GM19025 (cell line): Measurements from ENCODE around the gene TRPM5.
A peak's percentile ranks its signal among the peaks of the same experiment; 100 is the strongest.

Experiments
- ATAC-seq: cut with Tn5 transposase; IDR thresholded peaks from one replicate; pipeline ENCODE4 v1.9.1; 2021; ENCODE audit warnings: mild to moderate bottlenecking, low read depth, moderate library complexity; ENCODE audit not compliant: unreplicated experiment

The TRPM5 gene

DNA sequence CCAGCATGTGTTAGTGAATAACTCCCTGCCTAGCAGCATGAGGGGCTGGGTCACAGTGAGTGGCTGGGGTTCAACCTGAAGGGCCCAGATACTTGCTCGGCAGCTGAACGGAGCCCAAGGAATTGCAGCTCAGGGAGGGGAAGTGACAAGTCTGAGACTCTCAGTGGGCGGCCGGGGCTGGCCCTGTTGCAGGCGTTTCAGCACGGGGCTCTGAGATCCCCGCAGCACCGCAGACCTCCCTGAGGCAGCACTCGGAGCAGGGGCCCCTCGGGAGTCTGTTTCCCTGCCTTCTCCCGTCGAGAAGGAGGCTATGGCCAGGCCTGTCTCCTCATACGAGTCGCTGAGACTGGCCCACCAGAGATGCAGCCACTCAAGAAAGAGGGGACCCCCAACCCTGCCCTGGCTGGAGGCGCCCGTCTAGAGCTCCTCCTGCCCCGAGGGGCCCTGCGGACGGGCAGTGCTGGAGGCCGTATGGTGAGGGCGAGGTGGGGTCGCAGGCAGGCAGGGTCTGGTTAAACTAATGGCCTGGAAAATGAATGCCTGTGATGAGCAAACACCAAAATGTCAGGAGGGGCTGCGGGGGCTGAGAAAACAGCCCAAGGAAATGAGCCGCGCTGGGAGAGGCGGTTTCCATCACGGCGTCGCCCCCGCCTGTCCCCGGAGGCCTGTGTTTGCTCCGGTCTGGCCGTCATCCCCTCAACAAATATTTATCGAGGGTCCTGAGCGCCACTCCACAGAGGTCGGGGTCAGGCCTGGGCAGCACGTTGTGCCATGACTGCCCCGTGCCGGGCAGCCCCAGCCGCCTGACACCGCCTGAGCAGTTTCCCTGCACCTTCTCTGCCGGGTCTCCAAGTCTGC is 34.5 kb downstream of the TRPM5 start:
- no peak for ATAC-seq

DNA sequence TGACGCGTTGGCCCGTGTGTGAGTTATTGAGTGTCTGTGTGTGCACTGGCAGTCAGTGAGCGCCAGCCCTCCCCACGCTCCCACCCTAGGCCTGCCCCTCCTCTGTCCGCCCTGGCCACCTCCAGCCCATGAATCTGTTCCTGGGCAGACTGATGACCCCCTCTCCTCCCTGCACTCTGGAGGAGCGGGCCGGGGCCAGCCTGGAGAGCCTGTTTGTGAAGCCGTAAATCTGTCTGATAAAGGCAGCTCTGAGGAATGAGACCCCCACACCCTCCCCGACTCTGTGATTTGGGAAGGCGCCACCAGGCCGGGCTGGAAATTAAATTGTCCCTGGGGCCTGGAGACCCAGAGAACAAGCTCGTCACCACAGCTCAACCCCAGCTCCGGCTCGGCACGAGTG is 35.2 kb downstream of the TRPM5 start:
- ATAC-seq: no peak

DNA sequence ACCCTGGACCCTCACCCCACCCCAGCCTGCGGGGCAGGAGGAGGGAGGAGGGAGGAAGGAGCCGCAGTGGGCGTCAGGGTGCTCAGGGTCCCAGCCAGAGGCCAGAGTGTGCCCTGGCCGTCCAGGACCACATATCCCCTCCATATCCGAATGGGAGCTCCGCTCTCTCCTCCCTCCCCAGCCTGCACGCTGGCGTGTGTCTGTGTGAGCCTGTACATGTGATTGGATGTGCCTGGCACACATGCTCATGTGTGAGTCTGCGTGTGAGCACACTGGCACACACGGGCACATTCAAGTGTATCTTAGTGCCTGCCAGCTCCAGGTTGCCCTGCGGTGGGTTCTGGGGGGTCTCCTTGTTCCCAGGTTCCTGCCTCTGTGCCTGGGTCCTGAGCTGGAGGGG is 35.6 kb downstream of the TRPM5 start:
- ATAC-seq: no peak

DNA sequence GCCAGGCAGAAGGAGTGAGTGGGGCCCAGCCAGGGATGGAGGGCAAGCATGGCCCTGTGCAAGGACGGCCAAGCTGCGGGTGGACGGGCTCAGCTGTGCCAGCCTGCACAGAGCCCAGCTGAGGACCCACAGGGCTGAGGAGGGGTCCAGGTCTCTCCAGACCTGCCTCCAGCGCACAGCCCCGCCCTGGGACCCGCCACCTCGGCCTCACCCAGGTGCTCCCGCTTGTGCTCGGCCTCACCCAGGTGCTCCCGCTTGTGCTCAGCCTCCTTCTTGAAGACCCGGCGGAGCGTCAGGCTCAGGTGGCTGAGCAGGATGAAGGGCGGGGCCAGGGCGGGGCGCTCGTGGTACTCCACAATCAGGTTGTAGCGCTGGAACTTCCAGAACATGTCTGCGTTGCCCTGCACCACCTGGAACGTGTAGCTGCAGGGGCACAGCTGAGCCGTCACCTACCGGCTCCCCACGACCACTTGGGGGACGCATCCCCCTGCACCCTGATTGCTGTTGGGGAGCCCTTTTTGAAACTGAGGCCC is 37.4 kb downstream of the TRPM5 start:
- no peak for ATAC-seq

DNA sequence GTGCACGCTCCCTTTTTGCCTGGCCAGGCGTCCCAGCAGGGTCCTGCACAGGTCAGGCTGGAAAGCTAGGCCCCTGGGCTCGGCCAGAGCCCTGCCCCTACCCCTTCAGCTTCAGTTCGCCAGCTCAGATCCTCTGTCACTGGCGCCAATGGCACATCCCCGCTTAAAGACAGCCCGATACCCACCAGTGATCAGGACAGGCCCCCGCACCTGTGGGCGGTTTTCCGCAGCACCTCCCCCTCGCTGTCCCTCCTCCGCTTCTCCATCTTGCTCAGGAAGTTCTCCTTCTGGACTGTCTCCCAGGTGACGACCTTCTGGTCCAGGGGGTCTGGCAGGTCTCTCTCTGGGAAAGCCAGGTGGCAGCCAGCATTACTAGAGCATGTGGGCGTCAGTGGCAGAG is 37.9 kb downstream of the TRPM5 start:
- no peak for ATAC-seq

DNA sequence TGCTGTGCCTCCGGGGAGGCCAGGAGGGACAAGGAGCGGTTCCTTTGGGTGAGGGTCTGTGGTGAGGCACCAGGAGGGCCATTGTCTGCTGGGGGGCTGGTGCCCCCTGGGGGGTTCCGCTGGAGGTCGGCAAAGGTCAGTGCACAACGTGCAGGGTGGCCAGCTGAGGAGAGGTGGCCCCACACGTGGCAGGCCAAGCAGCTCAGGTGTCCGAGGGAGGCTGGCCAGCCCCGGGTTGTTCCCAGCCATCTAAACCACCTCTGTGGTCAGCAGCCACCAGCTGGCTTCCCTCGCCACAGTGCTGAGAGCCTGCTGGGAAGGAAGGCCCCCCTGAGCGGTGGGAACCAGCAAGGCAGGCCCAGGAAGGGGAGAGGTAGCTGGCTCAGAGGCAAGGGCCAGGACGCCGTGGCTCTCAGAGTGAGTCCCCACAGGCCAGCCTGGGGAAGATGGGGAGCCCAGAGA is 39.5 kb downstream of the TRPM5 start:
- no peak for ATAC-seq

DNA sequence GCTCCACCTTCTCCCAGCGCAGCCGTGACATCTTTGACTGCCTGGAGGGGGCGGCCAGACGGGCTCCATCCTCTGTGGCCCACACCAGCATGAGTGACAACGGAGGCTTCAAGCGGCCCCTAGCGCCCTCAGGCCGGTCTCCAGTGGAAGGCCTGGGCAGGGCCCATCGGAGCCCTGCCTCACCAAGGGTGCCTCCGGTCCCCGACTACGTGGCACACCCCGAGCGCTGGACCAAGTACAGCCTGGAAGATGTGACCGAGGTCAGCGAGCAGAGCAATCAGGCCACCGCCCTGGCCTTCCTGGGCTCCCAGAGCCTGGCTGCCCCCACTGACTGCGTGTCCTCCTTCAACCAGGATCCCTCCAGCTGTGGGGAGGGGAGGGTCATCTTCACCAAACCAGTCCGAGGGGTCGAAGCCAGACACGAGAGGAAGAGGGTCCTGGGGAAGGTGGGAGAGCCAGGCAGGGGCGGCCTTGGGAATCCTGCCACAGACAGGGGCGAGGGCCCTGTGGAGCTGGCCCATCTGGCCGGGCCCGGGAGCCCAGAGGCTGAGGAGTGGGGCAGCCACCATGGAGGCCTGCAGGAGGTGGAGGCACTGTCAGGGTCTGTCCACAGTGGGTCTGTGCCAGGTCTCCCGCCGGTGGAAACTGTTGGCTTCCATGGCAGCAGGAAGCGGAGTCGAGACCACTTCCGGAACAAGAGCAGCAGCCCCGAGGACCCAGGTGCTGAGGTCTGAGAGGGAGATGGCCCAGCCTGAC is 41.2 kb downstream of the TRPM5 start:
- no peak for ATAC-seq

DNA sequence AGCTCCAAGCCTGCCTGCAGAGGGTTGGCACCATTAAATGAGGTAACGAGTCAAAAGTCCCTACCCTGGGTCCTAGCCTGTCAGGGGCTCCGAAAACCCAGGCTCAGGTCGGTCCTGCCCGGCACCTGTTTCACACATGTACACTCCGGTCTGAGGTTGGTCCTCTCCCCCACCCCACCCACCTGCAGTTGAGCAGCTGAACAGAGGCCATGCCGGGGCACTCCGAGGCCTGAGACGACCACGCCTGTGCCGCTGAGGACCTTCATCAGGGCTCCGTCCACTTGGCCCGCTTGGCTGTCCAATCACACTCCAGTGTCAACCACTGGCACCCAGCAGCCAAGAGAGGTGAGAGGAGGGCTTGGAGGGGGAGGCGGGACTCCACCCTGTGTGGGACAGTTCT is 42.2 kb downstream of the TRPM5 start:
- no peak for ATAC-seq

DNA sequence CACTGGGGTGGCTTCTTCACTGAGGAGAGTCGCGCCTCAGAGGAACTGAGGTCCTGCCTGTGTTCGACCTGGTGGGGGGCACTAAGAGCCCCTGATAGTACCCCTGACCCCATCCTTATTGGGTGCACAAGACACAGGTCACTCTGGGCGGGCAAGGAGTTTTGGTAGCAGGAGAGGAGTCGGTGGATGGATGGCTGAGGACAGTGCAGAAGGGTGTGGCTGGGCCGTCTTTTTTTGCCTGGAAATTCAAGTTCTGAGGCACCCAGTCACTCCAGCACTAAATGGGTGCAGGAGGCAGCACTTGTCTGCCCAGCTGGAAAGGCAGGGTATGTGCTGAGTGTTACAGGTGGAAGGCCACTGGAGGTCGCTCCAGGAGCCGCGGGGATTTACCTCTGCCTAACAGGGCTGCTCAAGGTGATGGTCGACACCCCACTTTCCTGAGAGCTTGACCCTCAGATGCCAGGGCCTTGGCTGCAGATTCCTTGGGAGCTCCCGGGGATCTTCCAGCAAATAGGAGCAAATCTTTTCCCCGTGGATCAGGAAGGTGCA is 42.8 kb downstream of the TRPM5 start:
- ATAC-seq: no peak

DNA sequence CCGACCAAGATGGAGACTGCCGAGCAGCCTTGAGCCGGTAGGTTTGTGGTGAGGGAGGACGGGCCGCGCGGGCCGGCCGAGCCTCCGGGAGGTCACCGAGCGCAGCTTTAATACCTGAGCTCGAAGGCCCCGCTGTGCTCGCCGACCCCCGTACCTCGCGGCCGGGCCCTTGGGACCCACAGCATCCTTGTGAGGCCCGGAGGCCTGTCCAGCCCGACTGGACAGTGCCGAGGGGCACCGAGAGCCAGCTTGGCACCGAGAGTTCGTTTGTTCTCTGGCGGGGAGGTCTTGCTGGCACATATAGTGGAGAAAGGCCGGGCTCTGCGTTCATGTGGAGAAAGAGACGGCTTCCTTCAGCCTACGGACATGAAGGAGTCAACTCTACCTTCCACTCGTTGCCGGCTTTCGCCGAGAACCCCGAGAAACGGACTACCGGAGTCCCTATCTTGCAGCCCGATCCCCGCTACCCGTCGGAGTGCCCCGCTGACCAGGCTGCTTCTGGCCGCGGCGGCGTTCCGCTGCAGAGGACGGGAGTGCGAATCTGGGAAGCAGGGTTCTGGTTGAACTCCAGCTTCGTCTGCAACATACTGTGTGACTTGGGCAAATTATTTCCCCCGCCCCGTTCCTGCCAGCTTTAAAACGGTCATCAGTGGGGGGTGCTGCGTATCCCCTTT is 43.4 kb downstream of the TRPM5 start:
- peak; percentile 9 for ATAC-seq

DNA sequence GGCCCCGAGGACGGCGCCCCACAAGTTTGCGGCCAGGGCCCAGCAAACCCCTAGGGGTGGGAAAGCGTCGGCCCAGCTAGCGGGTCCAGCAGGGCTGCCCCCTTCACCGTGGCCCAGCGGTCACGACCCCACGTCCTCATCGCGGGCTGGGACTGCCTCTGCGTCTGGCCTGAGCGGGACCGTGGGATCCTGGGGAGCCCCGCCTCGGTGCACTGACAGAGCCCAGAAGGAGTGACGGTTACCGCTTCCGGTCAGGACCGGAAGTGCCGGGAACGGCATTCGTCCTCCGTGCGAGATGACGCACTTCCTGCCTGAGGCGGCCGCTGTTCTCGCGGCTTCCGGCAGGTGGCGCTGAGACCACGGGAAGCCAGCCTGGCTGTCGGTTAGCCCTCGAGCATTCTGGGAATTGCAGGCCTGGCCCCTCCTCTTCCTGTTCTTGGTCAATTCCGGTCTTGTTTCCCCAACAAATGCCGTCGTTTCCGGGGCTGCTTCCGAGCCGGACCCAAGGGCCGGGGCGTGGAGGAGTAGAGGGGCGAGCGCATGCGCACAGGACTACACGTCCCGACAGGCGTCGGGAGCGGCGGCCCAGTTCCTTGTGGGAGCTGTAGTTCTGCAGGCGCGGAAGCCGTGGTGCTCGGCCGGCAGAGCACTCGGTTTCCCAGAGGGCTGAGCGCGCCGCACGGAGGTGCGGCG is 44.1 kb downstream of the TRPM5 start, which contains the start of gene TSSC4:
Gene TSSC4 (plus strand): TSS at position 682 of the 693 bp plus-strand sequence. CDS start 1,884 bp downstream, outside the sequence.
- peak; percentile 80 for ATAC-seq

DNA sequence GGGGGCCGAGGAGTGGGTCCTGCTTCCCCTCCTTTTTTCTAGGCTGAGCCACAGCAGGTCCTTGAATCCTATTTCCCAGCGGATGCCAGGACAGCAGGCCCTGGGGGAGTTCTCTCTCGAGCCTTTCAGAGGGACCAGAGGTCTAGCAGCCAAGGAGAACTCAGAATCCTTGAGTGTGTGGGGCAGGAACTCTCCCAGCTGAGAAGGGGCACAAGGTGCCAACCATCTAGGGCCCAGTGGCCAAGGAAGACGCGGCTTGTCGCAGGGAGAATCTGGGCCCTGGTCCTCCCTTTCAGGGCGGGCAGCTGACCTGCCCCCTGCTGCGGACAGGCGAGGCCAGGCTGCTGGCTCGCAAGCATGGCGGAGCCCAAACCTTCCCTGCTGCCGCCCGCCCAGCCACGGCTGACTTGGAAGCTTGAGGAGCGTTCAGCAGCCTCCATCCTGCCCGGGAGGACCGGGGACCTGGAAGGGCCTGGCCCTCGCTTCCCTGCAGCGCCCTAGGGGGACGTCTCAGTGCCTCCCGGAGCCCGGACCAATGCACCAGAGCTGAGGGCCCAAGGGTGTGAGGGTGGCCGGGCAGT is 44.7 kb downstream of the TRPM5 start:
- peak; percentile 3 for ATAC-seq

DNA sequence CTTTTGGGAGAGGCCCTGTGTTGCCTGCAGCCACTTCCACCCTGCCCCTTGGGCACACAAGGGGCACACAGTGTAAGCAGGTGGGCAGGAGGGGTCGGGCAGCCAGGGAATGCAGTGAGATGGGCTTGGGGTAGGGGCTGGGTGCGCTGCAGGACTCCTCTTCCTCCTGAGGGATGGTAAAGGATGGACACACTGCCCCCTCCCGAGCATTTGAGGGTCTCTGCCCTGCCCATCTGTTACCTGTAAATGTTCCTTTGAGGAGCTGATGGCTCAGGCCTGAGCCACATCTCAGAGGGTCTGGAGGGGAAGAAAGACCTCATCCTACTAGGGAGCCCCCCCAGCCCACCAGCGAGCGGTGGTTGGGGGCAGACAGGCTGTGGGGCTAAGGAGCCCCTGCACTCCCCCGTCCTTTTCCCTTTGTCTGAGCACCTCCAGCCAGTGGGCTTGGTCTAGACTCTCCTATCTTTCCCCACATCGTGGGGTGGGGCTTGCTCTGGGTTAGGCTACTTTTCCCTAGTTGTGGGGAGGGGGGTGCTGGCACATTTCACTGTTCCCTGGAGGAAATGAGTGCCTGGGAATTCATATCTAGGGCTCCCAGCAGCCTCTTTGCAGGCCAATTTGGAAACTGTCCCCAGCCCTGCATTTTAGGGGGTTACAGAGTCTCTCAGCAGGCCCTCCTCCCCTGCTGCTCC is 45.5 kb downstream of the TRPM5 start:
- ATAC-seq: no peak

DNA sequence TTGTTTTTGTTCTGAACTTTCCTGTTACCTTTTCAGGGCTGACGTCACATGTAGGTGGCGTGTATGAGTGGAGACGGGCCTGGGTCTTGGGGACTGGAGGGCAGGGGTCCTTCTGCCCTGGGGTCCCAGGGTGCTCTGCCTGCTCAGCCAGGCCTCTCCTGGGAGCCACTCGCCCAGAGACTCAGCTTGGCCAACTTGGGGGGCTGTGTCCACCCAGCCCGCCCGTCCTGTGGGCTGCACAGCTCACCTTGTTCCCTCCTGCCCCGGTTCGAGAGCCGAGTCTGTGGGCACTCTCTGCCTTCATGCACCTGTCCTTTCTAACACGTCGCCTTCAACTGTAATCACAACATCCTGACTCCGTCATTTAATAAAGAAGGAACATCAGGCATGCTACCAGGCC is 47.3 kb downstream of the TRPM5 start:
- no peak for ATAC-seq

DNA sequence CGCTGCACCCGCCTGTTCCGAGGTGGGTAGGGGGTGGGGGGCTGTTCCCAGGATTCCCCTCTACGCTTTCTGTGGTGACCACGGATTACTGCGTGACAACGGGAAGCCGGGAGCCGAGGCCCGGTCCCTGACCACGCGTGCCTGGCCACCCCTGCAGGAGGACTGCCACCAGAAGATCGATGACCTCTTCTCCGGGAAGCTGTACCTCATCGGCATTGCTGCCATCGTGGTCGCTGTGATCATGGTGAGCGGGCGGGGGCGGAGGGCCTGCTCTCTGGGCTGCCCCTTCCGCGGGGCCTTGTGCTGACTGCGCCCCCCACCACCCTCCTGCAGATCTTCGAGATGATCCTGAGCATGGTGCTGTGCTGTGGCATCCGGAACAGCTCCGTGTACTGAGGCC is 47.8 kb downstream of the TRPM5 start:
- no peak for ATAC-seq

DNA sequence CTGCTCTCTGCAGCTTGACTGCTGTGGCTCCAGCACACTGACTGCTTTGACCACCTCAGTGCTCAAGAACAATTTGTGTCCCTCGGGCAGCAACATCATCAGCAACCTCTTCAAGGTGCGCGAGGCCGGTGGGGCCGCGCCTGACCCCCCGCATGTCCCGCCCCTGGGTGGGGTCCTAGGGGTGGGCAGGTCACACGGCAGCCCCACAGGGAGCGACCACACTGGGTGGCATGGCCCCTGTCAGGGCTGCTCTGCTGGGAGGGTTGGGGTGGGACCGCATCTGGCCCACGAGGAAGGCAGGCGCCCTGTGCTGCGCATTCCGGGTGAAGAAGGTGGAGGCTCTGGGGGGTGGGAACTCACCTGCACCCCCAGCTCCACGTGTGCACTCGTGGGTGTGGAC is 48.5 kb downstream of the TRPM5 start:
- no peak for ATAC-seq

DNA sequence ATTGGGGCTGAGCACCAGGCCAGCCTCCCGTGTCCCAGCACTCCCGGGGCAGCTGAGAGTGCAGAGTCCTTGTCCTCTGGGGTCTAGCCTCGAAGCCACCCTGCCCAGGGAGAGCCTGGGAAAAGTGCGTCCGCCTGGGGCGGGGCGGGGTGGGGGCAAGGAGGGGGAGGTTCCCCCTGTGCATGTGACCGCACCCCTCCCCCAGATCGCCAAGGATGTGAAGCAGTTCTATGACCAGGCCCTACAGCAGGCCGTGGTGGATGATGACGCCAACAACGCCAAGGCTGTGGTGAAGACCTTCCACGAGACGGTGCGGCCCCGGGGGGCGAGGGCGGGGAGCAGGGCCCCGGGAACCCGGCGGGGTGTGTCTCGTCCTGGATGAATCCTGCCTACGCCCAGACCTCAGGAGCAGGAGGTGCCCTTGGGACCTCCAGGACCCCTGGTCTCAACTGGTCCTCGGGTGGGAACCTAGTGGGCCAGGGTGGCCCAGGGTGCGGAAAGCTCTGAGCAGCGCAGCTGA is 49.0 kb downstream of the TRPM5 start:
- ATAC-seq: no peak

DNA sequence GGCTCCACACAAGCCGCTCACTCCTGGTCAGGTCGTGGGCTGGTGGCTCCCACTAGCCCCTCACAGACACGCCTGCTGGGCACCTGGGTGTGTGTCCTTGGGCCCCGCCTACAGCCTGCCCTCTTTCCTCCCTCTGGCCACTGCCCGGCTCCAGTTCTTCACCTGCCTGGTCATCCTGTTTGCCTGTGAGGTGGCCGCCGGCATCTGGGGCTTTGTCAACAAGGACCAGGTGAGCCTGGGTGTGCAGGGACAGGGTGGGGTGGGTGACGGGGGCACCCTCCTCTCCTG is 49.6 kb downstream of the TRPM5 start:
- ATAC-seq: no peak
